ENCODE results near the gene CADPS2.

Gene CADPS2

DNA sequence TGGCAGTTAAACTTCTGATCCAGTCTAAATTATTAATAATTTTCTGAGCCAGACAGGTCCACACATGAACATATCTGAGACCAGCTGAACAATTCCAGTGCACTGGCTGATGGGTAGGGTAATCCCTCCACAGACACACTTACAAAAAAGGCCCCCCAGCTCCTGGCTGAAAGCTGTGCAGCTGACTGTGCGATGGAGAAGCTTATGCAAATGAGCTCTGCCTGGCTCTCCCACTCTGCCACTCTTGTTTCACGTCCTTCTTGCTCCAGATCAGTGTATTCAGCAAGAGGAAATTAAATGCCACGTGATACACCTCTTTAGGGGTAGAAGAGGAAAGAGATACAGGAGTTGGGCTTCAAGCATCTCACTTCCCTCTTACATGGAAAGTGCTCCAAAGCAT is 505.3 kb downstream of the CADPS2 start:
- Histone ChIP-seq H3K9ac (ENCODE audit: low read length) (no peak overlapping the region), H3K27me3 (ENCODE audit: low read length) (no peaks in the 10 kb centered on the region), H3K36me3 (ENCODE audit: low read length) (no peaks in the 10 kb centered on the region), H4K20me1 (ENCODE audit: low read depth, low read length) (no peaks in the 10 kb centered on the region), H3K27ac (ENCODE audit: low read depth, low read length) (no peak overlapping the region), H3K4me3 (ENCODE audit: insufficient read depth, low read length, poor library complexity, severe bottlenecking) (no peak overlapping the region), H3K9me3 (ENCODE audit: insufficient read depth, low read length) (no peaks in the 10 kb centered on the region), H3K79me2 (ENCODE audit: insufficient read depth, low read length) (no peaks in the 10 kb centered on the region), H2AFZ (ENCODE audit: low read depth, low read length, severe bottlenecking) (no peak overlapping the region), H3K9me2 (replicated peaks; ENCODE audit: insufficient read depth, low read length) (no peaks in the 10 kb centered on the region), H3F3A (ENCODE audit: insufficient read depth) (no peaks in the 10 kb centered on the region), H3K4me2 (ENCODE audit: low read depth, low read length, poor library complexity, severe bottlenecking) (no peak overlapping the region)
- TF ChIP-seq CTCF (IDR thresholded peaks at IDR 0.05; ENCODE audit: insufficient read depth, low read length, poor library complexity, severe bottlenecking): no peak

GRCh38 chr7:122379491-122379890 is 506.8 kb downstream of the CADPS2 start:
- Histone ChIP-seq H3K9ac (ENCODE audit: low read length) (no peak overlapping the region), H3K4me2 (ENCODE audit: low read depth, low read length, poor library complexity, severe bottlenecking) (no peak overlapping the region), H2AFZ (ENCODE audit: low read depth, low read length, severe bottlenecking) (no peak overlapping the region), H3K27ac (ENCODE audit: low read depth, low read length) (no peak overlapping the region), H3K36me3 (ENCODE audit: low read length) (no peaks in the 10 kb centered on the region), H3K4me3 (ENCODE audit: insufficient read depth, low read length, poor library complexity, severe bottlenecking) (no peak overlapping the region), H3F3A (ENCODE audit: insufficient read depth) (no peaks in the 10 kb centered on the region), H3K27me3 (ENCODE audit: low read length) (no peaks in the 10 kb centered on the region), H3K79me2 (ENCODE audit: insufficient read depth, low read length) (no peaks in the 10 kb centered on the region), H3K9me3 (ENCODE audit: insufficient read depth, low read length) (no peaks in the 10 kb centered on the region), H3K9me2 (replicated peaks; ENCODE audit: insufficient read depth, low read length) (no peaks in the 10 kb centered on the region), H4K20me1 (ENCODE audit: low read depth, low read length) (no peaks in the 10 kb centered on the region)
- TF ChIP-seq EZH2phosphoT487 (conservative IDR thresholded peaks at IDR 0.05; ENCODE audit: low read length) (no peak), CTCF (IDR thresholded peaks at IDR 0.05; ENCODE audit: insufficient read depth, low read length, poor library complexity, severe bottlenecking) (no peak)

GRCh38 chr7:122369756-122370155 is 516.5 kb downstream of the CADPS2 start:
- H3K36me3 ChIP-seq (ENCODE audit: low read length): no peaks in the 10 kb centered on the region
- H3K9me3 ChIP-seq (ENCODE audit: insufficient read depth, low read length): no peaks in the 10 kb centered on the region
- H3K79me2 ChIP-seq (ENCODE audit: insufficient read depth, low read length): no peaks in the 10 kb centered on the region
- H3K4me2 ChIP-seq (ENCODE audit: low read depth, low read length, poor library complexity, severe bottlenecking): no peak overlapping the region
- TF ChIP-seq CTCF (IDR thresholded peaks at IDR 0.05; ENCODE audit: insufficient read depth, low read length, poor library complexity, severe bottlenecking): no peak
- no peak for TF ChIP-seq EZH2phosphoT487 (conservative IDR thresholded peaks at IDR 0.05; ENCODE audit: low read length)
- H3K9ac ChIP-seq (ENCODE audit: low read length): no peak overlapping the region
- no peaks in the 10 kb centered on the region for H3K9me2 ChIP-seq (replicated peaks; ENCODE audit: insufficient read depth, low read length)
- H4K20me1 ChIP-seq (ENCODE audit: low read depth, low read length): no peaks in the 10 kb centered on the region
- H3K4me3 ChIP-seq (ENCODE audit: insufficient read depth, low read length, poor library complexity, severe bottlenecking): no peak overlapping the region
- no peaks in the 10 kb centered on the region for H3F3A ChIP-seq (ENCODE audit: insufficient read depth)
- H3K27ac ChIP-seq (ENCODE audit: low read depth, low read length): no peak overlapping the region
- H3K27me3 ChIP-seq (ENCODE audit: low read length): no peaks in the 10 kb centered on the region
- H2AFZ ChIP-seq (ENCODE audit: low read depth, low read length, severe bottlenecking): no peak overlapping the region
